ENCODE data around the gene FCRL2.
"Not testable (repeated sequence)": the region's sequence is repeated elsewhere in the genome, so short reads cannot be mapped to it uniquely, and the experiment has no call there.

FCRL2 gene

GRCh38 chr1:157751283-157751682, 25.6 kb downstream of the FCRL2 start:
- DNase-seq (ENCODE audit: low spot score) = no peak

GRCh38 chr1:157748262-157748817, 28.6 kb downstream of the FCRL2 start:
- no peak for DNase-seq (ENCODE audit: low spot score)

- DNase-seq (ENCODE audit: low spot score) = no peak
Measured at GRCh38 chr1:157739229-157739901, 37.6 kb downstream of the FCRL2 start.

- not testable (repeated sequence) for DNase-seq (ENCODE audit: low spot score)
Measured at GRCh38 chr1:157735991-157736390, 40.9 kb downstream of the FCRL2 start.

GRCh38 chr1:157734321-157734720, 42.6 kb downstream of the FCRL2 start:
- DNase-seq (ENCODE audit: low spot score) = no peak

- DNase-seq (ENCODE audit: low spot score) = no peak
Measured at GRCh38 chr1:157732755-157733154, 44.2 kb downstream of the FCRL2 start.

GRCh38 chr1:157725221-157725577, 51.7 kb downstream of the FCRL2 start:
- DNase-seq (ENCODE audit: low spot score) = no peak

GRCh38 chr1:157724537-157725220, 52.3 kb downstream of the FCRL2 start:
- no peak for DNase-seq (ENCODE audit: low spot score)

GRCh38 chr1:157723157-157723556, 53.8 kb downstream of the FCRL2 start:
- DNase-seq (ENCODE audit: low spot score) = no peak

GRCh38 chr1:157721985-157722384, 54.9 kb downstream of the FCRL2 start:
- DNase-seq (ENCODE audit: low spot score) = no peak

- no peak for DNase-seq (ENCODE audit: low spot score)
Measured at GRCh38 chr1:157715736-157716135, 61.2 kb downstream of the FCRL2 start.

- DNase-seq (ENCODE audit: low spot score) = no peak
Measured at GRCh38 chr1:157711802-157712201, 65.1 kb downstream of the FCRL2 start.

GRCh38 chr1:157704878-157705277, 72.1 kb downstream of the FCRL2 start:
- DNase-seq (ENCODE audit: low spot score) = no peak

- DNase-seq (ENCODE audit: low spot score) = no peak
Measured at GRCh38 chr1:157703981-157704380, 73.0 kb downstream of the FCRL2 start.

GRCh38 chr1:157702308-157702825, 74.6 kb downstream of the FCRL2 start:
- no peak for DNase-seq (ENCODE audit: low spot score)

- no peak for DNase-seq (ENCODE audit: low spot score)
Measured at GRCh38 chr1:157700732-157701131, 76.2 kb downstream of the FCRL2 start, which contains the start of gene FCRL3. FCRL3 (minus strand) TSS chr1:157700769; CDS start chr1:157700489, 280 bp downstream.

- no peak for DNase-seq (ENCODE audit: low spot score)
Measured at GRCh38 chr1:157700305-157700704, 76.6 kb downstream of the FCRL2 start.

- DNase-seq (ENCODE audit: low spot score) = no peak
Measured at GRCh38 chr1:157697781-157698569, 79.0 kb downstream of the FCRL2 start.

- no peak for DNase-seq (ENCODE audit: low spot score)
Measured at GRCh38 chr1:157696966-157697628, 79.8 kb downstream of the FCRL2 start.
